Measurements from ENCODE around the gene SLC12A4.
"Not testable (repeated sequence)": the region's sequence is repeated elsewhere in the genome, so short reads cannot be mapped to it uniquely, and the experiment has no call there.

SLC12A4 gene

DNA sequence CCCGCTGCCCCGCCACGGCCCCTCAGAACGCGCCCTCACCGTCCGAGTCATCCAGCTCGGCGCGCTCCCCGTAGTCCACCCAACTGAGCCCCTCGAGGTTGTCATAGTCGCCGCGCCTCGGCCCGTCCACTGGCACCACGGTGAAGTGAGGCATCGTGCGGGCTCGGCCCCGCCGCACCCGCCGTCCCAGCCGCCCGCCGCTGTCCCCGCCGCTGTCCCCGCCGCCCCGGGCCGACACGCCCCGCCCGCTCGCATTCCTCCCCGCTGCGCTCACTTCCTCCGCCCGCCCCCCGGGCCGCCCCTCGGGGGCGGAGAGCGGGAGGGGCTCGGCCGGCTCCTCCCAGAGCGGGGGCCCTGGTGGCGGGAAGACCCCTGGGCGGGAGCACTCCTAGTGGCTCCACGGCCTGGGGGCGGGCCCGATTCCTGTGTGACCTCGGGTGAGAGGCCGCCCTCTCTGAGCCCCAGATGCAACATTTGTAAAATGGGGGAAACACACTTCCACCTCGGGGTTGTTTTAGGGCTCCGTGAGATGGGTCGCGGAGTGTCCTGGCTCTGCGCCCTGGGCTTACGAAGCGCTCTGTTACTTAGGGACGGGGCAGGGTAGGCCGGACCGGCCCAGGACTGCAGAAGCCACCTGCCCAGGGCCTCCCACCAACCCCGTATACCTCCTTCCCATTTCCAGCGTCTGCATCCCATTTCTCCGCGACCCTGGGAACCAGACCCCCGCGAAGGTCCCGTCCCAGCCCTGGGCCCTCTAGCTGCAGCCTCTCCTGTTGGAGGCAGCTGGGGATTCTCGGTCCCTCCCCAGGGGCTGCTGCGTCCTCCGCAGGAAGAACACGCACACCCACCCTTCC is at the start of gene SLC12A4:
TSS of gene SLC12A4 (minus strand) at position 238 of the 854 bp plus-strand sequence. CDS start at position 154, 84 bp downstream.
- DNase-seq, result peak; percentile 84 to 90

- no peak for DNase-seq
These were observed 47.2 kb upstream of the SLC12A4 start, which contains the start of gene DPEP2NB for GRCh38 chr16:68015681-68016080. TSS of gene DPEP2NB (minus strand) at chr16:68015911. CDS start at chr16:68015770, 141 bp downstream.

- no peak for DNase-seq
These were observed 45.0 kb upstream of the SLC12A4 start for GRCh38 chr16:68013440-68013839.

GRCh38 chr16:68009872-68010271 is 41.4 kb upstream of the SLC12A4 start:
- not testable (repeated sequence) for DNase-seq

DNA sequence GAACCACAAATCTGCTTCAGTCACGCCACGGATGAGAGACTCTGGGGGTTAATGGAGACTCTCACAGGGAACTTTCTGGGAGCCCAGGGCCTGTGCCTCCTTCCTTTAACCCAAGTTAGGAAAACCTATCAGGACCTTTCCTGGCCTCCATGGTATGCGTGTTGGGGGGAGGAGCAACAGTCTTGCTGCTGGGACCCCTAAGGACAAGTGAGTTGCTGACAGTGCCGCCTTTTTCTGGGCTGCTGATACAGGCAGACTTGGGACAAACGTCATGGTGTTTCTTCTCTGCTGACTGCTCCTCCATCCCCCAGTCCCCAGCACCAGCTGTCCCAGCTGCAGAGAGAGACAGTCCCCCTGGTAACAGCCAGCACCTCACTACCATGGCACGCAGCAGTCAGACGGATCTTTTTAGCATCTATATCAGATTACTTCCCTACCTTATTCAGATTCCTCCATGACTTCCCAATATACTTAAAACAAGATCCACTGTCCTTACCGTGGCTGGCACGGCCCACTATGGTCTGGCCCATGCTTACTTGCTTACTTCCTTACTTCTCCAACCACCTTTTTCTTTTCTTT is 40.8 kb upstream of the SLC12A4 start:
- no peak for DNase-seq

DNA sequence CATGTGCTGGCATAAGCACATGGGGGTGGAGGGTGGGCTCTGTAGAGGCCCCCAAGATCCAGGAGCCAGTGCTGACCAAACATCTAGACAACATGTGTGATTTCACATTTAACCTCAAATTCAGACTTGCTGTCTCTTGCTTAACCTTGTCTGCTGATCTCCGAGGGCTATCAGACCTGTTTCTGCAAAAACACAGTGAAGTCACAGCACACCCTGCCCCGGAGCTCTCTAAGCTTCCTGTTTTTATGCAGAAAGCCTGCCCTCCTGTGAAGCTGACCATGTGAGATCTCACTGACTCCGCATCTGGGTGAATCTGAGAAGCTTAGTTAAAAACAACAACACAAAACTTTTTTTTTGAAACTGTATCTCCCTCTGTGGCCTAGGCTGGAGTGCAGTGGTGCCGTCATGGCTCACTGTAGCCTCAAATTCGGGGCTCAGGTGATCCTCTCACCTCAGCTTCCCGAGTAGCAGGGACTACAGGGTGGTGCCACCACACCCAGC is 37.4 kb upstream of the SLC12A4 start:
- no peak for DNase-seq

- DNase-seq, result no peak
These were observed 36.8 kb upstream of the SLC12A4 start for GRCh38 chr16:68005211-68005610.

GRCh38 chr16:68003031-68003430 is 34.6 kb upstream of the SLC12A4 start:
- DNase-seq, result no peak

DNA sequence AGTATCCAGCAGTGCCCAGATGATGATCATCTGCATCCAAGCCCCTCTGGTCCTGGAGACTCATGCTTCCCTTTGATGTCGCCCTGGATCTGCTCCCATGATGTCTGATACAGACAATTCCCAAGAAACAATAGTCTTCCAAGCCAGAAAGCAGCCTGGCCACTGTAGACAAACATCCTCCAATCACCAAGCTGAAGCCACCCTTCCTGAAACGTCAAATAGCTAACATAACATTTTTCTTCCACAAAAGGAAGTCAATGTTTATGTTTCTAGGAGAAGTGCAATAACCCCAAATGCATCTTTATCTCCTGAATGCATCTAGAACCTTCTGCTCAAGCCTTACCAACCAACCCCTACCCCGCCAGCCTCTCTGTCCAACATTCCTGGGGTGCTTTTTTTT is 32.0 kb upstream of the SLC12A4 start:
- DNase-seq, result no peak

GRCh38 chr16:67999985-68000384 is 31.5 kb upstream of the SLC12A4 start:
- DNase-seq, result no peak

GRCh38 chr16:67998779-67999688 is 30.6 kb upstream of the SLC12A4 start, which contains the start of gene DPEP2:
TSS of gene DPEP2 (minus strand) at chr16:67999484. CDS start at chr16:67993212, 6,272 bp downstream.
- DNase-seq, result not testable (repeated sequence)

GRCh38 chr16:67998231-67998778 is 29.9 kb upstream of the SLC12A4 start:
- DNase-seq, result not testable (repeated sequence)

GRCh38 chr16:67996666-67997065 is 28.2 kb upstream of the SLC12A4 start:
- no peak for DNase-seq

DNA sequence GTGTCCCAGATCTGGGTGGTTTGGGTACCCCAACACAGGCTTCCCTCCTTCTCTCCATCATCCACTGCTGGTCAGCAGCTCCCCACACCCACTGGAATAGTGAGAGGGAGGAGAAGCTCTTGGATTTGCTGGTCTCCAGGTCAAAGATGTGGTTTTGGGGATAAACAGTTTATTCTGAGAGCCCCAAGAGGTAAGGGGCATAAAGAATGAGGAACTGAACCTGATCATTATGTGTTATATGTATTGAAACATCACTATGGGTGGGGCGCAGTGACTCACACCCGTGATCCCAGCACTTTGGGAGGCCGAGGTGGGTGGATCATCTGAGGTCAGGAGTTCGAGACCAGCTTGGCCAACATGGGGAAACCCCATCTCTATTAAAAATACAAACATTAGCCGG is 27.0 kb upstream of the SLC12A4 start:
- DNase-seq, result no peak

- not testable (repeated sequence) for DNase-seq
These were observed 25.6 kb upstream of the SLC12A4 start for GRCh38 chr16:67994040-67994408.

DNA sequence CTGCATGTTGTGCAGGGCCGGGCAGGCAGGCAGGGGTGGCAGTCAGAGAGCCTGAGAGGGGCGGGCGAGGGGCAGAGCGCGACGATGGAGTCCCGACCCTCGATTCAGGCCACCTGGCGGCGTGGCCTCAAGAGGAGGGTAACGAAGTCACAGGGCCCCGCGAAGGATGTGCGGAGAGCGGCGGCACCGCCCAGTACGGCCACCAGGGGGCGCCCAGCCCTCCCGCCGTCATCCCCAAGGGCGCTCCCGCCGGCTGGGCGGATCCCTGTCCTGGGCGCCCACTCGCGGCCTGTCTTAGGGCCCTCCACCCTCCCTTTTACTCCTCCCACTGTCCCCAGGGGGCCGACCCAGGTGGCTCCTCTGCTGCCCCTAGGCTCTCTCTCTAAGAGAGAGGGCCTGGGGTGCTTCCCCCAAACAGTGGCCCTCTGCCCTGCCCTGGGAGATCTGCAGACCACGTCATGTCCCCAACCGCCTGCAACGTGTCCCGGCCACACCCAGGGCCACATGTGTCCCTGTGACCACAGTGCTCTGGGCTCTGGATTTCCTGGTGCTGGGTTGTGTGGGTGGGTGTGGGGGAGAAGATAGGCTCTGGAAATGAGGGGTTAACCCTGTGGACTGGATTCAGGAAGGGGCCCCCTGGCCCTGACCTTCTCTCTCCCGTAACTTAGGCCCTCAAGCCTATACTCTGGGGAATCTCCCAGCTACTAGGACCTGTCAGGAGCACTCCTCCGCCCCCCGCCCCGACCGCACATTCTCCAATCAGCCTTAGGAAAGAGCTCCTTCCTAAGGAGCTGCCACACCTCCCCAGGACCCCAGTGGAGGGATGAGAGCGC is 25.0 kb upstream of the SLC12A4 start:
- peak; percentile 75 to 88 for DNase-seq

- no peak for DNase-seq
These were observed 24.3 kb upstream of the SLC12A4 start for GRCh38 chr16:67992661-67993206.

DNA sequence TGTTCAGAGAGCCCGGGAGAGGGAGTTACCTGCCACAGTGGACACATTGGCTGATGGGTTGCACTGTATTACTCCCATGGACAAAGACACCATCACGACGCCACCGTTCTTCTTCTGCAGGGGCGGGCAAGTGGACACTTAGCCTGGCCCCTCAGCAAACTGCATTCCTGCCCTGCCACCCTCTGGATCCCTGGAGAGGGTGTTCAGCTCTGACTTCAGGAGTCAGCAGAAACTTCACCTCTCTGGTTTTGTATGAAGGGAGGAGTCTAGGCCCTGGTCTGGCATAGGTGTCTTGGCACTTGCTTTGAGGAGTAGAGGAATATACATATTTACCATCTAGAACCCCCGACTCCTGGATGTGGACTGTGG is 21.6 kb upstream of the SLC12A4 start:
- no peak for DNase-seq

DNA sequence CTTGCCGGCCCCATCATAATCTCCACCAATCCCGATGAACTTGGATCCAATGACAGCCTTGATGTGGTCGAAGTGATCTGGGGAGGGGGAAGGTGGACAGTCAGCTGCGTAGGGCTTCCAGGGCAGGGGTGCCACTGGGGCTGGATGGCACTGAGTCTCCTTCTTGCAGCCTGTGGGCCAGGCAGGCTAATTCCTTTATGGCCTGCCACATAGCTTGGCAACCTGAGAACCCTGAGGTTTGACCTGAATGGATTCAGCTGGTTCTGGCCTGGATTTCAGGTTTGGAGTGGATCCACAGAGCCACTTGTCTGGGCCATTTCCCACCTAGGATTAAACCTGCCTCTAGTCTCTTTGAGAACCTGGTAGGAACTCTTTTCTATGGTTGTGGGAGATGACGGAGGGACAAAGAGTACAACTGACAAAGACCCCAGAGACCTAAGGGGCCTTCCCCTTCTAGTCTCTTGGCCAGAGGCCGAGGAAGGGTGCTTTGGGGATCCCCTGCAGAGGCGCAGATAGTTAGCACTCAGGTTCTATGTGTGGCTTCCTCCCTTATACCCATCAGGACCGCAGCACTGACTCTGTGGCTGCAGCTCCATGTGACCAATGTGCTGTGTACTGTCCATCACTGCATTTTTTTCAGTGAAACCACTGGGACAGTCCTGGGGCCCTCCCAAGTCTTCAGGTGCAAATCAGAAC is 21.0 kb upstream of the SLC12A4 start:
- no peak for DNase-seq

- DNase-seq, result no peak
These were observed 20.2 kb upstream of the SLC12A4 start for GRCh38 chr16:67988675-67989074.

Data from stimulated activated CD4-positive, alpha-beta T cell treated with anti-CD3 and anti-CD28 coated beads, Interleukin-2, amount 100 ng/mL, for 48 hours (primary cell).